ENCODE measurements around the gene ANKRD2.

The ANKRD2 gene

DNA sequence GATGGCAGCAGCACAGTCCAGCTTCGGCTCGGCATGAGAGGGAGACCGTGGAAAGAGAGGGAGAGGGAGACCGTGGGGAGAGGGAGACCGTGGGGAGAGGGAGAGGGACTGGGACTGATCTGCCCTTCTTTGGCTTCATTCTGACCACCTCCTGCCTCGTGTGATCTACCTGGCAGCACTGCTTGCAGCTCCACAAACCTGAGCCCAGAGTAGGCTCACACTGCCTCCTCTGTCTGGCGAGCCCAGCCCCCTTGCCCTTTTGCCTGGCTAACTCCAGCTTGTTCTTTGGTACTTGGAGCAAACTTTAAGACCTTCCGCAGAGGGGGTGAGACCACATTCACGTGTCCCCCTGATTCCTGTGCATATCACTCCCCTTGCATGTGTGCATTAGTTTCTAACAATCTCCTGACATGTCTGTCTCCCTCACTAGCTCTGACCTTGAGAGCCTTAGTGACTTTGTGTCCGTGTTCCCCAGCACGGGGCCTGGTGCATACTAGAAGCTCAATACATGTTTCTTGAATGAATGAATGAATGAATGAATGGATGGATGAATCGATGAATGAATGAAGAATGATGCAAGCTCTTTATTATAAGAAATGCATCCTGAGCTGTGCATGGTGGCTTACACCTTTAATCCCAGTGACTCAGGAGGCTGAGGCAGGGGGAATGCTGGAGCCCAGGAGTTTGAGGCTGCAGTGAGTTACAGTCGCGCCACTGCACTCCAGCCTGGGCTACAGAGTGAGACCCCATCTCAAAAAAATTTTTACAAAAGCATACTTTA, 42.7 kb upstream of the ANKRD2 start:
- TF ChIP-seq, protein P1, sequence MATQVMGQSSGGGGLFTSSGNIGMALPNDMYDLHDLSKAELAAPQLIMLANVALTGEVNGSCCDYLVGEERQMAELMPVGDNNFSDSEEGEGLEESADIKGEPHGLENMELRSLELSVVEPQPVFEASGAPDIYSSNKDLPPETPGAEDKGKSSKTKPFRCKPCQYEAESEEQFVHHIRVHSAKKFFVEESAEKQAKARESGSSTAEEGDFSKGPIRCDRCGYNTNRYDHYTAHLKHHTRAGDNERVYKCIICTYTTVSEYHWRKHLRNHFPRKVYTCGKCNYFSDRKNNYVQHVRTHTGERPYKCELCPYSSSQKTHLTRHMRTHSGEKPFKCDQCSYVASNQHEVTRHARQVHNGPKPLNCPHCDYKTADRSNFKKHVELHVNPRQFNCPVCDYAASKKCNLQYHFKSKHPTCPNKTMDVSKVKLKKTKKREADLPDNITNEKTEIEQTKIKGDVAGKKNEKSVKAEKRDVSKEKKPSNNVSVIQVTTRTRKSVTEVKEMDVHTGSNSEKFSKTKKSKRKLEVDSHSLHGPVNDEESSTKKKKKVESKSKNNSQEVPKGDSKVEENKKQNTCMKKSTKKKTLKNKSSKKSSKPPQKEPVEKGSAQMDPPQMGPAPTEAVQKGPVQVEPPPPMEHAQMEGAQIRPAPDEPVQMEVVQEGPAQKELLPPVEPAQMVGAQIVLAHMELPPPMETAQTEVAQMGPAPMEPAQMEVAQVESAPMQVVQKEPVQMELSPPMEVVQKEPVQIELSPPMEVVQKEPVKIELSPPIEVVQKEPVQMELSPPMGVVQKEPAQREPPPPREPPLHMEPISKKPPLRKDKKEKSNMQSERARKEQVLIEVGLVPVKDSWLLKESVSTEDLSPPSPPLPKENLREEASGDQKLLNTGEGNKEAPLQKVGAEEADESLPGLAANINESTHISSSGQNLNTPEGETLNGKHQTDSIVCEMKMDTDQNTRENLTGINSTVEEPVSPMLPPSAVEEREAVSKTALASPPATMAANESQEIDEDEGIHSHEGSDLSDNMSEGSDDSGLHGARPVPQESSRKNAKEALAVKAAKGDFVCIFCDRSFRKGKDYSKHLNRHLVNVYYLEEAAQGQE (IDR thresholded peaks at IDR 0.05; ENCODE audit: low read depth), result no peak
- TF ChIP-seq, protein P2, sequence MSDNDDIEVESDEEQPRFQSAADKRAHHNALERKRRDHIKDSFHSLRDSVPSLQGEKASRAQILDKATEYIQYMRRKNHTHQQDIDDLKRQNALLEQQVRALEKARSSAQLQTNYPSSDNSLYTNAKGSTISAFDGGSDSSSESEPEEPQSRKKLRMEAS (IDR thresholded peaks at IDR 0.05), result 0 out of 2 replicates have a peak, but pooled peaks have one; percentile 33

DNA sequence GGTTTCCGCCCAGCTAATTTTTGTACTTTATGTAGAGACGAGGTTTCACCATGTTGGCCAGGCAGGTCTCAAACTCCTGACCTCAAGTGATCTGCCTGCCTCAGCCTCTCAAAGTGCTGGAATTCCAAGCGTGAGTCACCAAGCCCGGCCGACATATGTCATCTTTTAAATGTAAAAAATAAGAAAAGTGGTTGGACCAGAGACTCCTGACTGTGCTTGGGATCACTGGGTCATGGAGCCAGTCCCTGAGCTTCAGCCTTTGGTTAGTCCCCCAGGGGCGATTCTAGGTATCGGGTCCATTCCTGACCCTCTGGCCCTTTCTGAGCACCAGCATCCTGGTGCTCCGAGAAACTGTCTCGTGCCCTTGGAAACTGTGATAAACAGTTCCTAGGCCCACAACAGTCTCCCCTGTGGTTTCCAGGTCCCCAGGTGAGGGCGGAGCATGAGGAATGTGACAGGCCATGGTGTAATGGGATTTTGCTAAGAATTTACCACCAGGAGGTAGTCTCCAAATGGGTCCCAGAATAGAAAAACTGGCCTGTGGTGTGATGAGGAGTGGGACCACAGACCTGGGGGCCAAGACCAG, 41.1 kb upstream of the ANKRD2 start:
- TF ChIP-seq YY1 (IDR thresholded peaks at IDR 0.05; ENCODE audit: low read depth) (no peak), TAF1 (IDR thresholded peaks at IDR 0.05; ENCODE audit: low read depth) (no peak), EGR1 (IDR thresholded peaks at IDR 0.05) (no peak), CREB1 (IDR thresholded peaks at IDR 0.05; ENCODE audit: low read depth) (no peak)
- TF ChIP-seq, protein P3, sequence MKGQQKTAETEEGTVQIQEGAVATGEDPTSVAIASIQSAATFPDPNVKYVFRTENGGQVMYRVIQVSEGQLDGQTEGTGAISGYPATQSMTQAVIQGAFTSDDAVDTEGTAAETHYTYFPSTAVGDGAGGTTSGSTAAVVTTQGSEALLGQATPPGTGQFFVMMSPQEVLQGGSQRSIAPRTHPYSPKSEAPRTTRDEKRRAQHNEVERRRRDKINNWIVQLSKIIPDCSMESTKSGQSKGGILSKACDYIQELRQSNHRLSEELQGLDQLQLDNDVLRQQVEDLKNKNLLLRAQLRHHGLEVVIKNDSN (IDR thresholded peaks at IDR 0.05), result no peak
- TF ChIP-seq, protein P1 (IDR thresholded peaks at IDR 0.05; ENCODE audit: low read depth), result no peak

DNA sequence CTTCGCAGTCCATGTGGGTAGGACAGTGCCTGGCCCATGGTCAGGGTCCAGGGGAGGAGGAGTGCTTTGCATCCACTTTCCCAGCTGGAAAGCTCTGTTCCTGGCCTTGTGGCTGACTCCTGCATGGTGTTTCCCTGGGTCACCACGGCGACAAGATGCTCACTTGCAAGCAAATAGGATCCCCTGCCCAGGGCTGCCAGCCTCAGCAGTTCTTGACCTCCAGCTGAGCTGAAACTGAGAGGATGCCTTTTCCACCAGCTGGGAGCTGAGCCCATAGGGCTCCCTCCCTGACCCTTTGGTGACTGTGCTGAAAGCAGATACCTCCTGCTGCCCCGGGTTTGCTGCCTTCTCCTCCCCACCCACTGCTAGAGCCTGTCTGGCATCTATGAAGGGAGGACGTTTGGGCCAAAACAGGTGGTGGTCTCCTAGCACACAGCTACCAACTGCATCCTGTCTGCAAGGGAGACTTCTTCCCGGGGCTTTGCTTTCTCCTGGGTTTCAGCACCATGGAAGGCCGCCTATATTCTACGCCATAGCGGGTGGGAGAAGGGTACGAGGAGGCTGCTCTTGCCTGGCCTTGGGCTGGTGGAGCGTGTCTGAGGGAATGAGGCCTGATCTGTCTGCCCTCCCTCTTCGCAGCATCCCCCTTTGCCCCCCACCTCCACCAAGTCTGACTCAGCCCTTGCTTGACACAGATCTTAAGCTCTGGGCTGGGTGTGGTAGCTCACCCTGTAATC, 39.5 kb upstream of the ANKRD2 start:
- TF ChIP-seq, protein P2 (IDR thresholded peaks at IDR 0.05), result no peak
- TF ChIP-seq, protein P3 (IDR thresholded peaks at IDR 0.05), result no peak

DNA sequence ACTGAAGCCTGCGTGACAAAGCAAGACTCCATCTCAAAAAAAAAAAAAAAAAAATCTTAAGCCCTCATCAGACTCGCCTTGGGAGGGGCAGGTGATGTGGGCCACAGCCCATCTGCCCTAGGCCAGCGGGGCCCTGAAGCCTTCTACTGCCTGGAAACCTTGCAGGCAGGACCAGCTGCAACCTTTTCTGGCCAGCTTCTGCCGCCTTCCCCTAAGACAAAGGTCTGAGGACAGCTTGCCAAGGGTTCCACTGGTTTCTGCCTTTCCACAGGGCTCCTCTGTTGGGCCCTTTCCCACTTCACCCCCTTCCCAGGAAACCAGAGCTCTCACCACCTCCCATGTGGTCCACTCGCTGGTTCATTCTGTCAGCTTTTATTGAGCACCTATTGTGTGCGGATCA, 38.7 kb upstream of the ANKRD2 start:
- TF ChIP-seq FOXM1 (IDR thresholded peaks at IDR 0.05; ENCODE audit: borderline replicate concordance, low read depth), result no peak
- TF ChIP-seq, protein P3 (IDR thresholded peaks at IDR 0.05), result no peak
- TF ChIP-seq TCF12 (IDR thresholded peaks at IDR 0.05; ENCODE audit: low read depth), result no peak
- TF ChIP-seq, protein P2 (IDR thresholded peaks at IDR 0.05), result no peak
- no peak for TF ChIP-seq CEBPB (IDR thresholded peaks at IDR 0.05)
- TF ChIP-seq, protein P1 (IDR thresholded peaks at IDR 0.05; ENCODE audit: low read depth), result no peak
- TF ChIP-seq YY1 (IDR thresholded peaks at IDR 0.05; ENCODE audit: low read depth), result no peak
- no peak for TF ChIP-seq RAD21 (IDR thresholded peaks at IDR 0.05; ENCODE audit: low read depth)

All from Ishikawa (cell line).